Progenitor cell of endocrine pancreas (in vitro differentiated cells): ENCODE measurements around the gene RPL35. TPM values are rescaled to one million over a fixed set of nuclear protein-coding genes. Genes with fewer than 3 reads are reported as not detected.
A peak's percentile ranks its signal among the peaks of the same experiment; 100 is the strongest.
"Not testable (repeated sequence)": the region's sequence is repeated elsewhere in the genome, so short reads cannot be mapped to it uniquely, and the experiment has no call there.

Experiments
- DNase-seq: peaks from one replicate; pipeline ENCODE4 v3.0.0; 2021; ENCODE audit warnings: low spot score; ENCODE audit not compliant: unreplicated experiment
- H3K27ac Mint-ChIP-seq: 2 replicates; pipeline ENCODE4 v1.8.0; 2021; ENCODE audit warnings: mild to moderate bottlenecking, moderate library complexity, mixed read lengths
- H3K27me3 Mint-ChIP-seq: 2 replicates; pipeline ENCODE4 v1.8.0; 2021; ENCODE audit warnings: mixed read lengths
- H3K36me3 Mint-ChIP-seq: 2 replicates; pipeline ENCODE4 v1.8.0; 2022; ENCODE audit warnings: mixed read lengths; ENCODE audit not compliant: insufficient read depth
- H3K4me1 Mint-ChIP-seq: 2 replicates; pipeline ENCODE4 v1.8.0; 2021; ENCODE audit warnings: low read depth, mixed read lengths
- H3K4me3 Mint-ChIP-seq: 2 replicates; pipeline ENCODE4 v1.8.0; 2021; ENCODE audit warnings: low read depth, mild to moderate bottlenecking, moderate library complexity, mixed read lengths
- H3K9me3 Mint-ChIP-seq: 2 replicates; pipeline ENCODE4 v1.8.0; 2021; ENCODE audit warnings: low read depth, mixed read lengths
- CTCF ChIP-seq: fragments of 200-600 bp; sonication (generic); IDR thresholded peaks from one replicate; pipeline ENCODE4 v1.5.0; 2021; ENCODE audit warnings: antibody characterized with exemption, mild to moderate bottlenecking; ENCODE audit not compliant: unreplicated experiment
- total RNA-seq: library from RNA; stranded (reverse); gene quantifications from 2 replicates; pipeline ENCODE4 v1.2.1, GENCODE V29; 2021

RPL35 gene
- total RNA-seq, 1 donor from 2014 or later = 1,027 TPM

- Mint-ChIP-seq H3K4me3 (peak within 1 kb of the TSS; percentile 64), H3K27me3 (peaks cover 10% of the 10 kb centered on the region), H3K4me1 (peaks cover 3% of the 10 kb centered on the region), H3K27ac (no peak within 1 kb of the TSS), H3K9me3 (no peaks in the 10 kb centered on the region), H3K36me3 (no peaks in the 10 kb centered on the region)
- DNase-seq = peak; percentile 59
- peak; percentile 100 for TF ChIP-seq CTCF
These were observed 8.8 kb downstream of the RPL35 start, which contains the start of gene WDR38 for GRCh38 chr9:124852829-124853531. WDR38 (plus strand) TSS chr9:124853460; CDS start chr9:124853532, 72 bp downstream.

- peak overlapping the region; percentile 64 for H3K4me3 Mint-ChIP-seq
These were observed 9.5 kb downstream of the RPL35 start for GRCh38 chr9:124852121-124852828.

DNA sequence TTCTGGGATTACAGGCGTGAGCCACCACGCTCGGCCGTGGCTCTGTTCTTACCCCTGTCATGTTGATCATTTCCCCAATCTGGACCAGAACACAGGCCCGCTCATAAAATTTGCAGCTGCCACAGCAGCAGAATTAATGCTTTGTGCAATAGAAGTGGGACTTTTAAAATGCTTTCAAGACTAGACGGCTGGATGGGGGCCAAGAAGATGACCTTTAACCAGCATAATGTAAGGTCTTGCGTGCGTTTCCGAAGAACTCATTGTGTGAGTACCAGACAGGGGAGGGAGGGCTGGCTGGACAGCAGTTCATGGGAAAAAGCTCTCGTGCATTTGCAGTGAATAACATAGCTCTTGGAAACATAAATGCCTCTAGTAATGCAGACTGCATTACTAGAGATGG, 12.0 kb downstream of the RPL35 start:
- Mint-ChIP-seq H3K4me3 (no peak overlapping the region), H3K27me3 (peaks cover 10% of the 10 kb centered on the region), H3K27ac (no peak overlapping the region), H3K4me1 (peaks cover 3% of the 10 kb centered on the region), H3K9me3 (no peaks in the 10 kb centered on the region), H3K36me3 (no peaks in the 10 kb centered on the region)
- no peak for DNase-seq
- no peak for TF ChIP-seq CTCF

More at GRCh38 chr9:124852121-124852828, 9.5 kb downstream of the RPL35 start:
- TF ChIP-seq CTCF = no peak
- no peak overlapping the region for H3K27ac Mint-ChIP-seq
- no peaks in the 10 kb centered on the region for H3K9me3 Mint-ChIP-seq
- no peaks in the 10 kb centered on the region for H3K36me3 Mint-ChIP-seq
- DNase-seq = no peak
- H3K4me1 Mint-ChIP-seq = peaks cover 3% of the 10 kb centered on the region
- peaks cover 10% of the 10 kb centered on the region for H3K27me3 Mint-ChIP-seq

GRCh38 chr9:124846969-124847368, 14.8 kb downstream of the RPL35 start:
- Mint-ChIP-seq H3K27ac (no peak overlapping the region), H3K9me3 (no peaks in the 10 kb centered on the region), H3K36me3 (no peaks in the 10 kb centered on the region), H3K27me3 (peaks cover 6% of the 10 kb centered on the region), H3K4me3 (no peak overlapping the region), H3K4me1 (no peaks in the 10 kb centered on the region)
- DNase-seq = no peak
- TF ChIP-seq CTCF = no peak

DNA sequence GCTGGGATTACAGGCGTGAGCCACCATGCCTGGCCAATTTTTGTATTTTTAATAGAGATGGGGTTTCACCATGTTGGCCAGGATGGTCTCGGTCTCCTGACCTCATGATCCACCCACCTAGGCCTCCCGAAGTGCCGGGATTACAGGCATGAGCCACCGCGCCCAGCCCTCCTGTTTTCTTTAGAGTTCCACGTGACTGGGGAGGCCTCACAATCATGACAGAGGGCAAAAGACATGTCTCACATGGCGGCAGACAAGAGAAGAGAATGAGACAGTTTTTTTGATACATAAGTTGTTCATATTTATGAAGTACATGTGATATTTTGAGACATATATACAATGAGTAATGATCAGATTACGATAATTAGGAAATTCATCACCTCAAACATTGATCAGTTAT, 15.3 kb downstream of the RPL35 start:
- not testable (repeated sequence) for H3K4me3 Mint-ChIP-seq, DNase-seq, H3K9me3 Mint-ChIP-seq, H3K36me3 Mint-ChIP-seq, H3K4me1 Mint-ChIP-seq, H3K27me3 Mint-ChIP-seq, H3K27ac Mint-ChIP-seq
